OCI-LY1 (cell line): ENCODE data around the gene LTBP4.

ENCODE experiments used
- EZH2 ChIP-seq: fragments of 200-600 bp; sonication (generic), shearing (Covaris generic); IDR thresholded peaks from 2 replicates; pipeline ENCODE4 v1.8.0; 2017; ENCODE audit warnings: borderline replicate concordance, mixed run types, mild to moderate bottlenecking, antibody characterized with exemption, low read length, moderate library complexity, mixed read lengths
- TF ChIP-seq, protein P1 (sequence below): fragments of 200-600 bp; sonication (generic), shearing (Covaris generic); IDR thresholded peaks from 2 replicates; pipeline ENCODE4 v1.5.1; 2017; ENCODE audit warnings: mild to moderate bottlenecking, antibody characterized with exemption, low read length, moderate library complexity, mixed read lengths

DNA sequence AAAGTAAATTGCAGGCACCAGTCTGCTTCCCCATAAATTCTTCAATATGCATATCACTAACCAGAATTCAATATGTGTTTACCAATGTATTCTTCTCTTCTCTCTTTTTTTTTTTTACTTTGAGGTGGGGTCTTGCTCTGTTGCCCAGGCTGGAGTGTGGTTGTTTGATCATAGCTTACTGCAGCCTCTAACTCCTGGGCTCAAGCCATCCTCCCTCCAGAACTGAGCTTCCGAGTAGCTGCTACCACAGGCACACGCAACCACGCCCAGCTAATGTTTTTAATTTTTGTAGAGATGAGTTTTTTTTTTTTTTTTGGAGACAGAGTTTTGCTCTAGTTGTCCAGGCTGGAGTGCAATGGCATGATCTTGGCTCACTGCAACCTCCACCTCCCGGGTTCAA, 16.8 kb downstream of the LTBP4 start:
- TF ChIP-seq, protein P1, sequence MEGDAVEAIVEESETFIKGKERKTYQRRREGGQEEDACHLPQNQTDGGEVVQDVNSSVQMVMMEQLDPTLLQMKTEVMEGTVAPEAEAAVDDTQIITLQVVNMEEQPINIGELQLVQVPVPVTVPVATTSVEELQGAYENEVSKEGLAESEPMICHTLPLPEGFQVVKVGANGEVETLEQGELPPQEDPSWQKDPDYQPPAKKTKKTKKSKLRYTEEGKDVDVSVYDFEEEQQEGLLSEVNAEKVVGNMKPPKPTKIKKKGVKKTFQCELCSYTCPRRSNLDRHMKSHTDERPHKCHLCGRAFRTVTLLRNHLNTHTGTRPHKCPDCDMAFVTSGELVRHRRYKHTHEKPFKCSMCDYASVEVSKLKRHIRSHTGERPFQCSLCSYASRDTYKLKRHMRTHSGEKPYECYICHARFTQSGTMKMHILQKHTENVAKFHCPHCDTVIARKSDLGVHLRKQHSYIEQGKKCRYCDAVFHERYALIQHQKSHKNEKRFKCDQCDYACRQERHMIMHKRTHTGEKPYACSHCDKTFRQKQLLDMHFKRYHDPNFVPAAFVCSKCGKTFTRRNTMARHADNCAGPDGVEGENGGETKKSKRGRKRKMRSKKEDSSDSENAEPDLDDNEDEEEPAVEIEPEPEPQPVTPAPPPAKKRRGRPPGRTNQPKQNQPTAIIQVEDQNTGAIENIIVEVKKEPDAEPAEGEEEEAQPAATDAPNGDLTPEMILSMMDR, result no peak
- no peak for TF ChIP-seq EZH2
